Effector memory CD4-positive, alpha-beta T cell (primary cell): ENCODE data around the gene ESPN.
"Not testable (repeated sequence)": the region's sequence is repeated elsewhere in the genome, so short reads cannot be mapped to it uniquely, and the experiment has no call there.

ENCODE experiments used
- DNase-seq, 3 donors: peaks; one replicate each; pipeline ENCODE4 v3.0.0-alpha.2; 2020
- H3K27ac ChIP-seq: 2 replicates; pipeline ENCODE4 v1.7.0; 2013; ENCODE audit warnings: mild to moderate bottlenecking, low read length, moderate library complexity; ENCODE audit not compliant: insufficient read depth, poor library complexity, severe bottlenecking
- H3K27me3 ChIP-seq: replicated peaks from 2 replicates; pipeline ENCODE4 v1.7.0; 2013; ENCODE audit warnings: mild to moderate bottlenecking, low read length; ENCODE audit not compliant: insufficient read depth, control insufficient read depth, poor library complexity, severe bottlenecking
- H3K36me3 ChIP-seq: 2 replicates; pipeline ENCODE4 v1.7.0; 2013; ENCODE audit warnings: mild to moderate bottlenecking, low read length, moderate library complexity; ENCODE audit not compliant: control insufficient read depth, insufficient read depth
- H3K4me1 ChIP-seq: 2 replicates; pipeline ENCODE4 v1.7.0; 2013; ENCODE audit warnings: low read length, mild to moderate bottlenecking; ENCODE audit not compliant: control insufficient read depth, insufficient read depth, poor library complexity, severe bottlenecking
- H3K4me3 ChIP-seq: 2 replicates; pipeline ENCODE4 v1.7.0; 2013; ENCODE audit warnings: low read length, low read depth, mild to moderate bottlenecking; ENCODE audit not compliant: insufficient read depth, poor library complexity, severe bottlenecking
- H3K9me3 ChIP-seq: 2 replicates; pipeline ENCODE4 v1.7.0; 2013; ENCODE audit warnings: mild to moderate bottlenecking, low read length, moderate library complexity; ENCODE audit not compliant: control insufficient read depth

The ESPN gene

DNA sequence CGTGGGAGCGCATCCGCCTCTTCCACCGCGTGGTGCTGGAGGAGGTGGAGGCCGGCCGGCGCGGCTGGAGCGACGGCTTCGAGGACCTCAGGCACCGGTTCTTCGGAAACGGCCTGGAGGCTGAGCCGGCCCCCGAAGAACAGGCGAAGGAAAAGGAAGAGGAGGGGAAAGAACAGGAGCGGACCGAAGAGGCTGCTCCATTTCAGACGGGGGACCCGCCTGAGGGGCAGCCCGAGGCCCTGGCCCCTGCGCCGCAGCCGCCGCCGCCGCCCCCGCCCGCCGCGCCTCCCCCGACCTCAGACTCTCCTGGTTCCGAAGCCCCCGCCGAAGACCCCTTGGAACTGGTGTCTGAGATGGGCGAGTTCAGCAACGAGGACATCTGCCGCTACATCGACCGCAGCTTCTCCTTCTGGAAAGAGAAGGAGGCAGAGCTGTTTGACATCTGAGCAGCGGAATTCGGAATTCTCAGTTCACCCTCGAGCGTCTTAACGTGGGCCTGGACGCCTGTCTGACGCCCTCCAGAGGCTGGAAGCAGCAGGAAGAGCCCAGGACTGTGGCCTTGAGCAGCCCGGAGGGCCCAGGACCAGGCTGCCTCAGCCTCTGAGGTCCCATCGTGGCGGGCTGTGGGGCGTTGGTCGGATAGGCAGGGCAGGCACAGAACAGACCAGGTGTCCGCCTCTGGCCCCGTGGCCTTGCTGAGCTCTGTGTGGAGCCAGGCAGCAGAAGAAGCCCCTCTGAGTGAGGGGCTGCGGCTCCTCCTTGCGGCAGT lies 31.4 kb downstream of the ESPN start:
- not testable (repeated sequence) for DNase-seq, H3K27me3 ChIP-seq, H3K27ac ChIP-seq, H3K4me3 ChIP-seq, H3K36me3 ChIP-seq, H3K9me3 ChIP-seq
- H3K4me1 ChIP-seq: peaks cover 26% of the 10 kb centered on the region

DNA sequence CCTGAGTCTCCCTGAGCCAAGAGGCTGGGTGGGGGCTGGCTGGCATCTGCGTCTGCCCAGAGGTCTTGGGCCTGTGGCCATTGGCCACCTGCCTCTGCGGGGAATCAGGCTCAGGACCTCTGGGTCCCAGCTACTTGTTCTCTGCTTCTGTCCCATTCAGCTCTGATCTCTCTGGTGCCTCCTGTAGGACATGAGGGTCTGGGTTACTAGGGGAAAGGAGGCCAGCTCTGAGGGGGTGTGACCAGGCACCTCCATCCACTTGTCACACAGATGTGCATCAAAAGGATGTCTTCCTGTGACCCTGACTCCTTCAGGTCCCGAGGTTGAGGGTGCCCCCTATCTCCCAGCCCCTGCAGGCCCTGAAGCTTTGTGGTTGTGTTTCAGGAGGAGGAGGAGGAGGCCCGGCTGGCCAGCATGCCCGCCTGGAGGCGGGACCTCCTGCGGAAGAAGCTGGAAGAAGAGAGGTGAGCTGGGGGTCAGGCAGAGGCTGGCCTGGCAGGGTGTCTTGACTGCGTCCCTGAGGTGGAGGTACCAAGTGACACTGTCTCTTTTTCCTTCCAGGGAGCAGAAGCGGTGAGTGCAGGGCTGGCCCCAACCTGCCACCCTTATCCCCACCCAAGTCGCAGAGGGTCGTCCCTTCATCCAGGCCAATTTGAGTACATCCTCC lies 32.4 kb downstream of the ESPN start:
- H3K9me3 ChIP-seq: no peaks in the 10 kb centered on the region
- no peak for DNase-seq
- peaks cover 10% of the 10 kb centered on the region for H3K36me3 ChIP-seq
- H3K27ac ChIP-seq: no peak overlapping the region
- H3K4me1 ChIP-seq: peaks cover 36% of the 10 kb centered on the region
- no peaks in the 10 kb centered on the region for H3K27me3 ChIP-seq
- H3K4me3 ChIP-seq: no peak overlapping the region

- H3K27me3 ChIP-seq: no peaks in the 10 kb centered on the region
- peak; percentile 66 to 72 (median 67) for DNase-seq
- H3K36me3 ChIP-seq: peaks cover 27% of the 10 kb centered on the region
- H3K4me3 ChIP-seq: peak overlapping the region; percentile 49
- no peaks in the 10 kb centered on the region for H3K9me3 ChIP-seq
- peak overlapping the region; percentile 96 for H3K27ac ChIP-seq
- H3K4me1 ChIP-seq: peaks cover 55% of the 10 kb centered on the region
Observed at GRCh38 chr1:6459850-6460265, 35.3 kb downstream of the ESPN start.

GRCh38 chr1:6460301-6461050 lies 35.9 kb downstream of the ESPN start:
- peak; percentile 94 to 97 (median 95) for DNase-seq
- Histone ChIP-seq H3K27me3 (no peaks in the 10 kb centered on the region), H3K4me1 (peaks cover 58% of the 10 kb centered on the region), H3K27ac (peak overlapping the region; percentile 96), H3K4me3 (peak overlapping the region; percentile 49), H3K9me3 (no peaks in the 10 kb centered on the region), H3K36me3 (peaks cover 27% of the 10 kb centered on the region)

DNA sequence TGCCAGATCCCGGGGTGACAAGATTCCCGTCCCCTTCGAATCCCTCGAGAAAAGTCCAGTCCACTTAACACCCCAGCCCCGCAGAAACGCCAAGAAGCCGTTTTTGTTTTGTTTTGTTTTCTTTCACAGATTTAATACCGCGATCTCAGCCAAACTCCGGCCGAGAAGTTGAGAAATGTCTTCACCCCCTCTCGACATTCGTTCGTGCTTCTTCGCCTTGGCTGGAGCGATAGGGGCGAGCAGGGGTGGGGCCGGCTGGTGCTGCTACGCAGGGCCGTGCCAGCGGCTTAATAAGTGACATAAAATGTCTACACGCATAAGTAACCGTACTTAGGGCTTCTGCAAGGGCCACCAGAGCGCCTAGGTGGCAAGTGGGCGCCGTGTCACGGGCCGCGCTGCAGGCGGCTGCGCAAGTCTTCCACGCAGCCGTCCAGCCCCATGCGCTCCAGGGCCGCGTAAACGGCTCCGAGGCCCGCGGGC lies 36.5 kb downstream of the ESPN start:
- Histone ChIP-seq H3K27me3 (no peaks in the 10 kb centered on the region), H3K27ac (peak overlapping the region; percentile 96), H3K4me3 (peak overlapping the region; percentile 43), H3K4me1 (peaks cover 59% of the 10 kb centered on the region), H3K9me3 (no peaks in the 10 kb centered on the region), H3K36me3 (peaks cover 27% of the 10 kb centered on the region)
- DNase-seq: no peak

DNA sequence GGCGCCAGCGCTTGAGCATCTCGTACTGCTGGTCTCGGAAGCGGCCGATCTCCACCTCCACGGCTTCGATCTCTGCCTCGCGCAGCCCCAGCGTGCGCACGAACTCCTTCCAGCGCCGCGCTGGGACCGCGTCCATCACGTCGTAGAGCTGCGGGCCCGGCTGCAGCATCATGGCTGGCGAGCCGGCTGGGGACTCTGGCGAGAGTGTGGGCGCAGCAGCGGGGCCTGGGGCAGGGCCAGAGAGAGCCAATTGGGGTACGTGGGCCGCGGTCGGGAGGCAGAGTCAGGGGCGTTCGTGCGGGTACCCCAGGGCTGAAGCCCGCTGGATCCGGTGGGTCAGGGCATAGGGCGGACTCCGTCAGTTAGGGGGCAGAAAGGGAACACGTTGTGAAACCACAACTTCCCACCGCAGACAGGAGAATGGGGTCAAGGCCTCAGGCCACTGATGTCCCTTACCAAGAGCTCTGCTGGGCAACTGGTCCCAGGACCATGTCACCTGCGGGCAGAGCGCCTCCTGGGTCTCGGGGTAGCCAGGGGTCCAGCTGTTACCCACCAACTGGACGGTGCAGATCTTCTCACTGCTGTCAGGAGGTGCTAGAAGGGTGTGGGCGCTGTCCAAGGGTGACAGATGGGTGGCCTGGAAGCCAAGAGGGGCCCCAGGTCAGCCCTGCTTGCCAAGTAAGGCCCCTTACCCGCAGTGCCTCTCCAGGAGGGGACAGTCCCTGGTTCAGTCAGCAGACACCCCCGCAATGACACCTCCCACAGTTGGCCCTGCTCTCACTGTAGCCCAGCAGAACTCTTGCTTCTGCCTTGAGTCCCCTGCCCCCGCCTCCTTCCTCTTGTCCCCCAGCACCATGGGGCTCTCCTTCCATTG lies 37.2 kb downstream of the ESPN start:
- H3K4me3 ChIP-seq: no peak overlapping the region
- H3K36me3 ChIP-seq: peaks cover 27% of the 10 kb centered on the region
- H3K9me3 ChIP-seq: no peaks in the 10 kb centered on the region
- DNase-seq: no peak
- no peaks in the 10 kb centered on the region for H3K27me3 ChIP-seq
- peak overlapping the region; percentile 96 for H3K27ac ChIP-seq
- H3K4me1 ChIP-seq: peaks cover 66% of the 10 kb centered on the region

GRCh38 chr1:6462412-6463119 lies 38.0 kb downstream of the ESPN start:
- Histone ChIP-seq H3K4me3 (no peak overlapping the region), H3K9me3 (no peaks in the 10 kb centered on the region), H3K36me3 (peaks cover 27% of the 10 kb centered on the region), H3K4me1 (peaks cover 73% of the 10 kb centered on the region), H3K27me3 (no peaks in the 10 kb centered on the region), H3K27ac (peak overlapping the region; percentile 96)
- no peak for DNase-seq

- peak overlapping the region; percentile 96 for H3K27ac ChIP-seq
- DNase-seq: no peak
Observed at GRCh38 chr1:6463120-6463412, 38.5 kb downstream of the ESPN start.

DNA sequence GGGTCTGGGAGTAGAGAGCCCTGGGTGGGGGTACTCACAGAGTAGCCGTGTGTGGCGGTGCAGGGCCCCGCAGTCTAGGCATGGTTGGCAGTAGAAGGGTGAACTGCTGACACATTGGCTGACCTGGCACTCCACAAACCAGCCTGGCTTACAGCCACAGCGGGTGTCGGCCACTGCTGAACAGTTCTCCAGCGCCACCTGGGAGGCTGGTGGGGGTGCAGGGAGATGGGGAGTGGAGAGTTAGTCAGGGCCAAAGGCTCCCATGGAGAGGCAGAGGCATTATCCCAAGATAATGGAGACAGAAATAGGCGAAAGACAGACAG lies 39.9 kb downstream of the ESPN start:
- Histone ChIP-seq H3K27ac (peak overlapping the region; percentile 99), H3K36me3 (peaks cover 27% of the 10 kb centered on the region), H3K4me3 (peak overlapping the region; percentile 88), H3K27me3 (no peaks in the 10 kb centered on the region), H3K9me3 (no peaks in the 10 kb centered on the region), H3K4me1 (peaks cover 69% of the 10 kb centered on the region)
- DNase-seq: peak; percentile 35 to 43 (median 39)

More at GRCh38 chr1:6463120-6463412, 38.5 kb downstream of the ESPN start:
- no peaks in the 10 kb centered on the region for H3K27me3 ChIP-seq
- H3K4me3 ChIP-seq: no peak overlapping the region
- peaks cover 27% of the 10 kb centered on the region for H3K36me3 ChIP-seq
- H3K9me3 ChIP-seq: no peaks in the 10 kb centered on the region
- H3K4me1 ChIP-seq: peaks cover 73% of the 10 kb centered on the region
